Kidney epithelial cell (primary cell): ENCODE measurements around the gene SNRPA. TPM values are rescaled to one million over a fixed set of nuclear protein-coding genes. Genes with fewer than 3 reads are reported as not detected.

Experiments used
- DNase-seq: peaks from one replicate; pipeline ENCODE4 v3.0.0-alpha.2; 2010; ENCODE audit warnings: low read depth
- H3K27me3 ChIP-seq: 2 replicates; pipeline ENCODE4 v1.6.0; 2011; ENCODE audit warnings: low read length; ENCODE audit not compliant: control insufficient read depth, insufficient read depth
- H3K36me3 ChIP-seq: 2 replicates; pipeline ENCODE4 v1.5.1; 2011; ENCODE audit warnings: low read length; ENCODE audit not compliant: control insufficient read depth, insufficient read depth
- H3K4me3 ChIP-seq: 2 replicates; pipeline ENCODE4 v1.5.1; 2011; ENCODE audit warnings: low read depth, mild to moderate bottlenecking, control low read depth, low read length
- total RNA-seq: library from RNA; depleted of rRNA; stranded (reverse); fragments of >200 nt; gene quantifications from 2 replicates; pipeline ENCODE4 v1.2.3, GENCODE V29; 2015
- TF ChIP-seq, protein P1 (sequence below): IDR thresholded peaks from 2 replicates; pipeline ENCODE4 v1.5.1; 2011; ENCODE audit warnings: mild to moderate bottlenecking, moderate library complexity, low read length, control low read depth, inconsistent platforms; ENCODE audit not compliant: insufficient read depth, poor library complexity, severe bottlenecking

SNRPA gene
- total RNA-seq, 1 donor from 2014 or later: 110 TPM

DNA sequence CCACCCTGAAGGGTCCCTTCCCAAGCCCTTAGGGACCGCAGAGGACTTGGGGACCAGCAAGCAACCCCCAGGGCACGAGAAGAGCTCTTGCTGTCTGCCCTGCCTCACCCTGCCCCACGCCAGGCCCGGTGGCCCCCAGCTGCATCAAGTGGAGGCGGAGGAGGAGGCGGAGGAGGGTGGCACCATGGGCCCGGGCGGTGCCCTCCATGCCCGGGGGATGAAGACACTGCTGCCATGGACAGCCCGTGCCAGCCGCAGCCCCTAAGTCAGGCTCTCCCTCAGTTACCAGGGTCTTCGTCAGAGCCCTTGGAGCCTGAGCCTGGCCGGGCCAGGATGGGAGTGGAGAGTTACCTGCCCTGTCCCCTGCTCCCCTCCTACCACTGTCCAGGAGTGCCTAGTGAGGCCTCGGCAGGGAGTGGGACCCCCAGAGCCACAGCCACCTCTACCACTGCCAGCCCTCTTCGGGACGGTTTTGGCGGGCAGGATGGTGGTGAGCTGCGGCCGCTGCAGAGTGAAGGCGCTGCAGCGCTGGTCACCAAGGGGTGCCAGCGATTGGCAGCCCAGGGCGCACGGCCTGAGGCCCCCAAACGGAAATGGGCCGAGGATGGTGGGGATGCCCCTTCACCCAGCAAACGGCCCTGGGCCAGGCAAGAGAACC is 49.5 kb downstream of the SNRPA start:
- no peak for DNase-seq
- Histone ChIP-seq H3K4me3 (peak overlapping the region; percentile 98), H3K27me3 (no peaks in the 10 kb centered on the region), H3K36me3 (peaks cover 3% of the 10 kb centered on the region)
- TF ChIP-seq, protein P1, sequence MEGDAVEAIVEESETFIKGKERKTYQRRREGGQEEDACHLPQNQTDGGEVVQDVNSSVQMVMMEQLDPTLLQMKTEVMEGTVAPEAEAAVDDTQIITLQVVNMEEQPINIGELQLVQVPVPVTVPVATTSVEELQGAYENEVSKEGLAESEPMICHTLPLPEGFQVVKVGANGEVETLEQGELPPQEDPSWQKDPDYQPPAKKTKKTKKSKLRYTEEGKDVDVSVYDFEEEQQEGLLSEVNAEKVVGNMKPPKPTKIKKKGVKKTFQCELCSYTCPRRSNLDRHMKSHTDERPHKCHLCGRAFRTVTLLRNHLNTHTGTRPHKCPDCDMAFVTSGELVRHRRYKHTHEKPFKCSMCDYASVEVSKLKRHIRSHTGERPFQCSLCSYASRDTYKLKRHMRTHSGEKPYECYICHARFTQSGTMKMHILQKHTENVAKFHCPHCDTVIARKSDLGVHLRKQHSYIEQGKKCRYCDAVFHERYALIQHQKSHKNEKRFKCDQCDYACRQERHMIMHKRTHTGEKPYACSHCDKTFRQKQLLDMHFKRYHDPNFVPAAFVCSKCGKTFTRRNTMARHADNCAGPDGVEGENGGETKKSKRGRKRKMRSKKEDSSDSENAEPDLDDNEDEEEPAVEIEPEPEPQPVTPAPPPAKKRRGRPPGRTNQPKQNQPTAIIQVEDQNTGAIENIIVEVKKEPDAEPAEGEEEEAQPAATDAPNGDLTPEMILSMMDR: no peak

DNA sequence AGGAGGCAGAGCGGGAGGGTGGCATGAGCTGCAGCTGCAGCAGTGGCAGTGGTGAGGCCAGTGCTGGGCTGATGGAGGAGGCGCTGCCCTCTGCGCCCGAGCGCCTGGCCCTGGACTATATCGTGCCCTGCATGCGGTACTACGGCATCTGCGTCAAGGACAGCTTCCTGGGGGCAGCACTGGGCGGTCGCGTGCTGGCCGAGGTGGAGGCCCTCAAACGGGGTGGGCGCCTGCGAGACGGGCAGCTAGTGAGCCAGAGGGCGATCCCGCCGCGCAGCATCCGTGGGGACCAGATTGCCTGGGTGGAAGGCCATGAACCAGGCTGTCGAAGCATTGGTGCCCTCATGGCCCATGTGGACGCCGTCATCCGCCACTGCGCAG is 50.0 kb downstream of the SNRPA start:
- no peak overlapping the region for H3K4me3 ChIP-seq
- TF ChIP-seq, protein P1: no peak
- DNase-seq: no peak
- H3K27me3 ChIP-seq: no peaks in the 10 kb centered on the region
- peaks cover 3% of the 10 kb centered on the region for H3K36me3 ChIP-seq

DNA sequence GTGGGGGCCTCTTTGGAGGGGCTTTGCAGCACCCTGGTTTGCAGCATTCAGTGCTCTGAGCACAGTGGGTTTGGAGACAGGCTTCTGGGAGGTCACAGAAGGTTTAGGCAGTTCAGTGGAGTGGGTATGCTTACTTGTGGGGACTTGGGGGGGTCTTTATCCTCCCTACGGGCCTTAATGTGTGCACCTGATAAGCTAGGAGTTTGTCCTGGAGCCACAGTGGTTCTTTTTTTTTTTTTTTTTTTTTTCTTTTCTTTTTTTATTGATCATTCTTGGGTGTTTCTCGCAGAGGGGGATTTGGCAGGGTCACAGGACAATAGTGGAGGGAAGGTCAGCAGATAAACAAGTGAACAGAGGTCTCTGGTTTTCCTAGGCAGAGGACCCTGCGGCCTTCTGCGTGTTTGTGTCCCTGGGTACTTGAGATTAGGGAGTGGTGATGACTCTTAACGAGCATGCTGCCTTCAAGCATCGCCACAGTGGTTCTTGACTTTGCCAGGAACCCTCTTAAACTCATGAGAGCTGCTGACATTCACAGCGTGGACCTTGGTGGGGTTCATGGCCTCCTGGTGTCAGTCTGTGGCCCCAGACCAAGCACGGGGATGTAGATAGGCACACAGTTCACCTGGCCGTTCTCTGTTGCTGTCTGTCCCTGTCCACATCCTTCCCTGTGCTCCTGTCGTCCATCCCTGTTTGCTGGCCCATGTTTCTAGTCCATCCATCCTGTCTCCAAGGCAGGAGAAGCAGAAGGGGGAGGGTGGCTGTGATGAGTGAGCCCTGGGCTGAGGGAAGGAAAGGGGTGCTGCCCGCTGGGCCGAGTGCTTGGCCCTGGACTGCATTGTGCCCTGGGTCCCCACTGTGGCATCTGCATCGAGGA is 50.7 kb downstream of the SNRPA start:
- TF ChIP-seq, protein P1: no peak
- DNase-seq: no peak
- H3K27me3 ChIP-seq: no peaks in the 10 kb centered on the region
- no peak overlapping the region for H3K4me3 ChIP-seq
- peaks cover 3% of the 10 kb centered on the region for H3K36me3 ChIP-seq

DNA sequence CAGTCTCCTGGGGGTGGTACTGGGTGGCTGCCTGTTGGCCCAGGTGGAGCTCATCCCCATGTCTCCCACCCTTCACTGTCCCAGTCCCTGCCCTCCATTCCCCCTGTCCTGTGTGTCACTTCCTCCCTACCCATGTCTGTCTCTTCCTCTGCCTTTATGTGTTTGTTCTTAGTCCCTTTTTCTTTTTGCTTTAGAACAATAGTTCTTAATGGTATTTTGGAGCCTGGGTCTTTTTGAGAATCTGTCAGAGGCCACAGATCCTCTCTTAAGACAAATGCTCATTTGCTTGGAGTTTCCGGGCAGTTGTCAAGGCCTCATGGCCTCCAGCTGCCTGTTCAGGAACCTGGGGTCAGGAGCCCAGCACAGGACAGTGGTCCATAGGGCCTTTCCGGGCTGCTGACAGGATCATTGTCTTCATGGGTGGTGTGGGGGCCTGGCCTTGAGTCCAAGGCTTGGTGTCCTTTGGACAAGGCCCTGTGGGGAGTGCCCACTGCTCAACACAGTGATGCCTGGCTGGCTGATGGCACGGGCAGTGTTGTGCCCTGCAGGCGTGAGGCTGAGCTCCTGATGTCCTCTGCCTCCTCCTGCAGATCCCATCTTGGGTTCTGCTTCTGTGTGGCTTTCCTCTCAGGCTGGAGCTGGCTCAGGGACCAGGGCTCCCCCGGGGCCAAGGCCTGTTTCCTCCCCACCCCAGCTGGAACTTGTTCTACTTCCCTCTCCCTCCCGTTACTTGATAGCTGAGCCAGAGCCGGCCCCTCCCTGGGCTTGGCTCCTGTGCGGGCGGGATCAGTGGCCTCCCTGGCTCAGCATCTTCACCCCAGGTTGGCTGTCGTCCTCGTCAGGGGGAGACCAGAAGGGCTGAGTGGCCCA is 51.5 kb downstream of the SNRPA start:
- TF ChIP-seq, protein P1: no peak
- no peak for DNase-seq
- peaks cover 3% of the 10 kb centered on the region for H3K36me3 ChIP-seq
- H3K27me3 ChIP-seq: no peaks in the 10 kb centered on the region
- H3K4me3 ChIP-seq: no peak overlapping the region

DNA sequence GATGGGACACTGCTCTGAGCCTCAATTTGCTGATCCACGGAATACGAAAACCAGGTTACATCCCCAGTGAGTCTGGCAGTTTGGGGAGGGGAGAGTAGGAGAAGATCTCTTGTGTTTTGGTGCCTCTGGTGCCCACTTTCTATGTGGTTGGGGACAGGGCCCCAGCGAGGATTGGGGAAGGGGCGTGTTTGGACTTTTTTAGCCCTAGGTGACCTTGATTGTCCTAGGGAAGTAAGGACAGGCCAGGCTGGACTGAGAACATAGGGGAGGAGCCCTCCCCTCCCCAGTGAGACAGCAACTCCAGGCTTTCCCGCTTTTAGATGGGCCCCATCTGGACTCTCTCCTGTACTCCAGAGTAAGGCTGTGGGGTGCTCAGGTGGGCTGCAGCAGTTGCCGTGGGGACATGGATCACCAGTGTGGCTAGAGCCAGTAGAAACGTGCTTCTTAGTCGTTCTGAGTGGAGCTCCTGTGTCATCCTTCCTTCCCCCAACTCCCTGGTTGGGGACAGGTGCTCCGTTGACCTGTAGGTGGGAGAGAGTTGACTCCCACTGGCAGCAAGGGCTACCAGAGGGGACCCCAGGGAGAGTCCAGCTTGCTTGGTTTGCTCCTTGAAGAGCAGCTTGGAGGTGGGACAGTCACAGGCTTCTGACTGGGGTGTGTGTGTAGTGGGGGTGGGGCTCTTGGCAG is 52.3 kb downstream of the SNRPA start:
- Histone ChIP-seq H3K36me3 (peaks cover 3% of the 10 kb centered on the region), H3K27me3 (no peaks in the 10 kb centered on the region), H3K4me3 (no peak overlapping the region)
- no peak for DNase-seq
- TF ChIP-seq, protein P1: no peak
